ENCODE measurements around the gene MRPL40. TPM values are rescaled to one million over a fixed set of nuclear protein-coding genes. Genes with fewer than 3 reads are reported as not detected.
A peak's percentile ranks its signal among the peaks of the same experiment; 100 is the strongest.

Gene MRPL40
- total and polyA plus RNA-seq, 10 of the 15 experiments (the other 5 are each of a cell fraction or from before 2014, with no cell fraction given), result 41.2 to 207 (median 69.1) TPM

- TF ChIP-seq USF2 (IDR thresholded peaks at IDR 0.05; ENCODE audit: borderline replicate concordance, low read depth, low read length), result peak; percentile 24; the same call in 1 of the 2 replicates
- TF ChIP-seq SUPT20H (IDR thresholded peaks at IDR 0.05; ENCODE audit: borderline replicate concordance, control insufficient read depth, low read depth, low read length), result no peak
- TF ChIP-seq FOS (IDR thresholded peaks at IDR 0.05; ENCODE audit: borderline replicate concordance, extremely low read depth, insufficient read length), result no peak
- TF ChIP-seq, protein P1, sequence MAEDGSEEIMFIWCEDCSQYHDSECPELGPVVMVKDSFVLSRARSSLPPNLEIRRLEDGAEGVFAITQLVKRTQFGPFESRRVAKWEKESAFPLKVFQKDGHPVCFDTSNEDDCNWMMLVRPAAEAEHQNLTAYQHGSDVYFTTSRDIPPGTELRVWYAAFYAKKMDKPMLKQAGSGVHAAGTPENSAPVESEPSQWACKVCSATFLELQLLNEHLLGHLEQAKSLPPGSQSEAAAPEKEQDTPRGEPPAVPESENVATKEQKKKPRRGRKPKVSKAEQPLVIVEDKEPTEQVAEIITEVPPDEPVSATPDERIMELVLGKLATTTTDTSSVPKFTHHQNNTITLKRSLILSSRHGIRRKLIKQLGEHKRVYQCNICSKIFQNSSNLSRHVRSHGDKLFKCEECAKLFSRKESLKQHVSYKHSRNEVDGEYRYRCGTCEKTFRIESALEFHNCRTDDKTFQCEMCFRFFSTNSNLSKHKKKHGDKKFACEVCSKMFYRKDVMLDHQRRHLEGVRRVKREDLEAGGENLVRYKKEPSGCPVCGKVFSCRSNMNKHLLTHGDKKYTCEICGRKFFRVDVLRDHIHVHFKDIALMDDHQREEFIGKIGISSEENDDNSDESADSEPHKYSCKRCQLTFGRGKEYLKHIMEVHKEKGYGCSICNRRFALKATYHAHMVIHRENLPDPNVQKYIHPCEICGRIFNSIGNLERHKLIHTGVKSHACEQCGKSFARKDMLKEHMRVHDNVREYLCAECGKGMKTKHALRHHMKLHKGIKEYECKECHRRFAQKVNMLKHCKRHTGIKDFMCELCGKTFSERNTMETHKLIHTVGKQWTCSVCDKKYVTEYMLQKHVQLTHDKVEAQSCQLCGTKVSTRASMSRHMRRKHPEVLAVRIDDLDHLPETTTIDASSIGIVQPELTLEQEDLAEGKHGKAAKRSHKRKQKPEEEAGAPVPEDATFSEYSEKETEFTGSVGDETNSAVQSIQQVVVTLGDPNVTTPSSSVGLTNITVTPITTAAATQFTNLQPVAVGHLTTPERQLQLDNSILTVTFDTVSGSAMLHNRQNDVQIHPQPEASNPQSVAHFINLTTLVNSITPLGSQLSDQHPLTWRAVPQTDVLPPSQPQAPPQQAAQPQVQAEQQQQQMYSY (CRISPR knock-in tag; IDR thresholded peaks at IDR 0.05), result no peak
- TF ChIP-seq IRF4 (IDR thresholded peaks at IDR 0.05; ENCODE audit: low read depth, low read length), result no peak
- TF ChIP-seq SIX5 (IDR thresholded peaks at IDR 0.05; ENCODE audit: low read depth, low read length, severe bottlenecking), result peak; percentile 70
- peak; percentile 52; the same call in 1 of the 2 replicates for TF ChIP-seq NBN (IDR thresholded peaks at IDR 0.05)
- no peak for TF ChIP-seq PBX3 (IDR thresholded peaks at IDR 0.05; ENCODE audit: insufficient replicate concordance, low read depth, low read length)
- TF ChIP-seq CREM (IDR thresholded peaks at IDR 0.05; ENCODE audit: low read depth), result peak; percentile 83
- peak; percentile 91 for TF ChIP-seq BACH1 (IDR thresholded peaks at IDR 0.05; ENCODE audit: borderline replicate concordance)
- TF ChIP-seq, protein P2, sequence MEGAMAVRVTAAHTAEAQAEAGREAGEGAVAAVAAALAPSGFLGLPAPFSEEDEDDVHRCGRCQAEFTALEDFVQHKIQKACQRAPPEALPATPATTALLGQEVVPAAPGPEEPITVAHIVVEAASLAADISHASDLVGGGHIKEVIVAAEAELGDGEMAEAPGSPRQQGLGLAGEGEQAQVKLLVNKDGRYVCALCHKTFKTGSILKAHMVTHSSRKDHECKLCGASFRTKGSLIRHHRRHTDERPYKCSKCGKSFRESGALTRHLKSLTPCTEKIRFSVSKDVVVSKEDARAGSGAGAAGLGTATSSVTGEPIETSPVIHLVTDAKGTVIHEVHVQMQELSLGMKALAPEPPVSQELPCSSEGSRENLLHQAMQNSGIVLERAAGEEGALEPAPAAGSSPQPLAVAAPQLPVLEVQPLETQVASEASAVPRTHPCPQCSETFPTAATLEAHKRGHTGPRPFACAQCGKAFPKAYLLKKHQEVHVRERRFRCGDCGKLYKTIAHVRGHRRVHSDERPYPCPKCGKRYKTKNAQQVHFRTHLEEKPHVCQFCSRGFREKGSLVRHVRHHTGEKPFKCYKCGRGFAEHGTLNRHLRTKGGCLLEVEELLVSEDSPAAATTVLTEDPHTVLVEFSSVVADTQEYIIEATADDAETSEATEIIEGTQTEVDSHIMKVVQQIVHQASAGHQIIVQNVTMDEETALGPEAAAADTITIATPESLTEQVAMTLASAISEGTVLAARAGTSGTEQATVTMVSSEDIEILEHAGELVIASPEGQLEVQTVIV (IDR thresholded peaks at IDR 0.05; ENCODE audit: borderline replicate concordance, partially characterized antibody), result peak; percentile 40
Measured at GRCh38 chr22:19432133-19432851, at the start of gene MRPL40 (continued).
